K562 (cell line): ENCODE measurements around the gene SPTBN4. TPM values are rescaled to one million over a fixed set of nuclear protein-coding genes. Genes with fewer than 3 reads are reported as not detected.
A peak's percentile ranks its signal among the peaks of the same experiment; 100 is the strongest.

ENCODE experiments used
- FOXA3 ChIP-seq, 2 experiments: fragments of 450-650 bp in 1 of 2; sonication (generic) in 1 of 2; formaldehyde crosslinking; IDR thresholded peaks in 1 of 2; conservative IDR thresholded peaks in 1 of 2; 2 replicates each; pipeline versions ENCODE4 v1.4.0 to v1.8.0; 2020 to 2022; ENCODE audit warnings: mild to moderate bottlenecking in 2 of 2, missing genetic modification reagents in 1 of 2
- MAFF ChIP-seq: IDR thresholded peaks from 2 replicates; pipeline ENCODE4 v1.6.1; 2012; ENCODE audit warnings: low read length, improper control_type of control experiment
- PHF8 ChIP-seq: fragments of 200-600 bp; sonication (generic); IDR thresholded peaks from 2 replicates; pipeline ENCODE4 v1.6.1; 2012; ENCODE audit warnings: mixed run types, mild to moderate bottlenecking, inconsistent platforms, low read length, moderate library complexity, borderline replicate concordance
- POLR2B ChIP-seq: fragments of 450-650 bp; IDR thresholded peaks from 2 replicates; pipeline ENCODE4 v1.6.1; 2018; ENCODE audit warnings: low read depth; ENCODE audit not compliant: partially characterized antibody
- PREB ChIP-seq: sonication (generic); formaldehyde crosslinking; IDR thresholded peaks from 2 replicates; pipeline ENCODE4 v1.8.1; 2023; ENCODE audit warnings: mild to moderate bottlenecking, missing genetic modification reagents
- RBM15 ChIP-seq: fragments of 200-400 bp; formaldehyde crosslinking; IDR thresholded peaks from 2 replicates; pipeline ENCODE4 v1.6.1; 2018; ENCODE audit warnings: mild to moderate bottlenecking, low read length, moderate library complexity; ENCODE audit not compliant: insufficient read depth
- SIN3B ChIP-seq: fragments of 450-650 bp; IDR thresholded peaks from 2 replicates; pipeline ENCODE4 v1.6.1; 2017; ENCODE audit warnings: low read depth, mild to moderate bottlenecking, moderate library complexity
- TBL1XR1 ChIP-seq, 2 experiments: IDR thresholded peaks; 2 replicates each; pipeline ENCODE4 v1.6.1; 2012; ENCODE audit warnings: improper control_type of control experiment in 2 of 2, low read length in 2 of 2, mild to moderate bottlenecking in 1 of 2
- THAP12 ChIP-seq: fragments of 250-450 bp; sonication (Bioruptor Pico); IDR thresholded peaks from 2 replicates; pipeline ENCODE4 v1.9.0; 2021; ENCODE audit warnings: mild to moderate bottlenecking, inconsistent platforms
- ZC3H8 ChIP-seq: fragments of 450-650 bp; IDR thresholded peaks from 2 replicates; pipeline ENCODE4 v1.6.1; 2017
- ZNF134 ChIP-seq: fragments of 250-450 bp; sonication (Bioruptor Pico); conservative IDR thresholded peaks from 2 replicates; pipeline ENCODE4 v1.4.0; 2020
- ZNF274 ChIP-seq: IDR thresholded peaks from 2 replicates; pipeline ENCODE4 v1.6.1; 2011; ENCODE audit warnings: low read depth, mild to moderate bottlenecking, low read length, moderate library complexity, borderline replicate concordance
- ZNF512 ChIP-seq: IDR thresholded peaks from 2 replicates; pipeline ENCODE4 v1.6.1; 2016; ENCODE audit warnings: missing genetic modification characterization, missing compliant biosample characterization
- ZNF592 ChIP-seq: fragments of 450-650 bp; IDR thresholded peaks from 2 replicates; pipeline ENCODE4 v1.6.1; 2017; ENCODE audit warnings: antibody characterized with exemption, mild to moderate bottlenecking
- ZNF75A ChIP-seq: fragments of 450-650 bp; formaldehyde crosslinking; IDR thresholded peaks from 2 replicates; pipeline ENCODE4 v1.4.0; 2020; ENCODE audit warnings: mild to moderate bottlenecking
- ZNF778 ChIP-seq: fragments of 450-650 bp; formaldehyde crosslinking; IDR thresholded peaks from 2 replicates; pipeline ENCODE4 v1.4.0; 2020; ENCODE audit warnings: mild to moderate bottlenecking, moderate library complexity
- ZNF79 ChIP-seq: fragments of 250-450 bp; sonication (Bioruptor Pico); IDR thresholded peaks from 2 replicates; pipeline ENCODE4 v1.4.0; 2020; ENCODE audit warnings: low read depth, mild to moderate bottlenecking, moderate library complexity
- ZNF830 ChIP-seq: fragments of 250-450 bp; sonication (Bioruptor Pico); IDR thresholded peaks from 2 replicates; pipeline ENCODE4 v1.5.0; 2021; ENCODE audit warnings: mild to moderate bottlenecking
- polyA plus RNA-seq, 8 experiments: library from polyadenylated mRNA; depleted of rRNA in 4 of 8; stranded (reverse) in 5 of 8; unstranded in 3 of 8; fragments of >200 nt; fragmentation: Nextera tagmentation in 2 of 8; fragmentation: Illumina TruSeq in 1 of 8; extraction: Ambion mirVana in 2 of 8; extraction: Trizol in 1 of 8; gene quantifications; 2 replicates each; pipeline versions ENCODE4 v1.2.1 to v1.2.3, GENCODE V29; 2011 to 2014; ENCODE audit warnings: inconsistent platforms in 1 of 8, missing spikeins in 1 of 8
- total RNA-seq, 7 experiments: library from RNA; depleted of rRNA in 6 of 7; stranded (reverse); fragments of >200 nt in 6 of 7; fragmentation: Illumina TruSeq in 2 of 7; extraction: Trizol in 2 of 7; gene quantifications; 2 replicates each; pipeline versions ENCODE4 v1.2.1 to v1.2.3, GENCODE V29; 2011 to 2021; ENCODE audit warnings: low replicate concordance in 1 of 7

Gene SPTBN4
- total and polyA plus RNA-seq, 9 of the 15 experiments (the other 6 are each of a cell fraction or from before 2014, with no cell fraction given): 0.01 to 1.5 (median 0.86) TPM

GRCh38 chr19:40464059-40465024 is 2.5 kb upstream of the SPTBN4 start (continued):
- TF ChIP-seq ZNF592 (0 out of 2 replicates have a peak, but pooled peaks have one; percentile 46), FOXA3 (CRISPR knock-in tag; conservative IDR thresholded peaks at IDR 0.05 in 1 of 2, IDR thresholded peaks at IDR 0.05 in 1 of 2) (0 out of 4 replicates have a peak, but pooled peaks of 1 of the 2 experiments have one; percentile 8), ZNF79 (CRISPR knock-in tag) (no peak), RBM15 (no peak), PHF8 (no peak), MAFF (peak; percentile 90), POLR2B (no peak), ZC3H8 (no peak), ZNF75A (no peak), SIN3B (no peak), PREB (CRISPR knock-in tag) (no peak), ZNF274 (peak; percentile 62; the same call in 1 of the 2 replicates), TBL1XR1 (IDR thresholded peaks at IDR 0.05; ENCODE audit: low read length in 2 of 2) (peak; percentile 86 to 91), ZNF778 (CRISPR knock-in tag) (no peak), ZNF134 (CRISPR knock-in tag) (no peak), THAP12 (CRISPR knock-in tag) (no peak), ZNF512 (tag) (no peak), ZNF830 (CRISPR knock-in tag) (no peak)
